Parathyroid adenoma (tissue), 2 donors: ENCODE measurements around the gene CHL1.

Experiments
- H2AFZ ChIP-seq: fragments of 300-600 bp; sonication (generic); one replicate; pipeline ENCODE4 v1.7.0; 2017; ENCODE audit warnings: antibody characterized with exemption, mild to moderate bottlenecking
- H3K27ac ChIP-seq: fragments of 300-600 bp; sonication (generic); one replicate; pipeline ENCODE4 v1.7.0; 2017
- H3K27me3 ChIP-seq: fragments of 300-600 bp; sonication (generic); one replicate; pipeline ENCODE4 v1.7.0; 2017; ENCODE audit warnings: low read length; ENCODE audit not compliant: control insufficient read depth, insufficient read depth
- H3K36me3 ChIP-seq: fragments of 300-600 bp; sonication (generic); one replicate; pipeline ENCODE4 v1.7.0; 2017; ENCODE audit warnings: low read length; ENCODE audit not compliant: control insufficient read depth, insufficient read depth
- H3K4me1 ChIP-seq: fragments of 300-600 bp; sonication (generic); one replicate; pipeline ENCODE4 v1.7.0; 2017; ENCODE audit warnings: control low read depth
- H3K4me2 ChIP-seq: fragments of 300-600 bp; sonication (generic); one replicate; pipeline ENCODE4 v1.7.0; 2017; ENCODE audit warnings: low read length
- H3K4me3 ChIP-seq: fragments of 300-600 bp; sonication (generic); one replicate; pipeline ENCODE4 v1.7.0; 2017; ENCODE audit warnings: low read depth, low read length
- H3K79me2 ChIP-seq: fragments of 300-600 bp; sonication (generic); one replicate; pipeline ENCODE4 v1.7.0; 2017; ENCODE audit warnings: control low read depth
- H3K9ac ChIP-seq: fragments of 300-600 bp; sonication (generic); one replicate; pipeline ENCODE4 v1.7.0; 2017; ENCODE audit warnings: mild to moderate bottlenecking
- H3K9me3 ChIP-seq: fragments of 300-600 bp; sonication (generic); one replicate; pipeline ENCODE4 v1.7.0; 2017; ENCODE audit warnings: low read length; ENCODE audit not compliant: control insufficient read depth
- TF ChIP-seq, protein P1 (sequence below): fragments of 300-600 bp; sonication (generic); IDR thresholded peaks from one replicate; pipeline ENCODE4 v1.7.0; 2017; ENCODE audit warnings: antibody characterized with exemption, mild to moderate bottlenecking
- donor health status: primary hyperparathyroidism.

Gene CHL1

GRCh38 chr3:260898-261297, 64.3 kb downstream of the CHL1 start:
- no peak overlapping the region for H3K4me2 ChIP-seq
- no peaks in the 10 kb centered on the region for H3K9me3 ChIP-seq
- H2AFZ ChIP-seq, result no peak overlapping the region
- no peaks in the 10 kb centered on the region for H3K4me1 ChIP-seq
- no peaks in the 10 kb centered on the region for H3K79me2 ChIP-seq
- TF ChIP-seq, protein P1, sequence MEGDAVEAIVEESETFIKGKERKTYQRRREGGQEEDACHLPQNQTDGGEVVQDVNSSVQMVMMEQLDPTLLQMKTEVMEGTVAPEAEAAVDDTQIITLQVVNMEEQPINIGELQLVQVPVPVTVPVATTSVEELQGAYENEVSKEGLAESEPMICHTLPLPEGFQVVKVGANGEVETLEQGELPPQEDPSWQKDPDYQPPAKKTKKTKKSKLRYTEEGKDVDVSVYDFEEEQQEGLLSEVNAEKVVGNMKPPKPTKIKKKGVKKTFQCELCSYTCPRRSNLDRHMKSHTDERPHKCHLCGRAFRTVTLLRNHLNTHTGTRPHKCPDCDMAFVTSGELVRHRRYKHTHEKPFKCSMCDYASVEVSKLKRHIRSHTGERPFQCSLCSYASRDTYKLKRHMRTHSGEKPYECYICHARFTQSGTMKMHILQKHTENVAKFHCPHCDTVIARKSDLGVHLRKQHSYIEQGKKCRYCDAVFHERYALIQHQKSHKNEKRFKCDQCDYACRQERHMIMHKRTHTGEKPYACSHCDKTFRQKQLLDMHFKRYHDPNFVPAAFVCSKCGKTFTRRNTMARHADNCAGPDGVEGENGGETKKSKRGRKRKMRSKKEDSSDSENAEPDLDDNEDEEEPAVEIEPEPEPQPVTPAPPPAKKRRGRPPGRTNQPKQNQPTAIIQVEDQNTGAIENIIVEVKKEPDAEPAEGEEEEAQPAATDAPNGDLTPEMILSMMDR, result no peak
- no peaks in the 10 kb centered on the region for H3K36me3 ChIP-seq
- H3K27ac ChIP-seq, result no peak overlapping the region
- no peak overlapping the region for H3K9ac ChIP-seq
- no peaks in the 10 kb centered on the region for H3K27me3 ChIP-seq
- H3K4me3 ChIP-seq, result no peak overlapping the region

DNA sequence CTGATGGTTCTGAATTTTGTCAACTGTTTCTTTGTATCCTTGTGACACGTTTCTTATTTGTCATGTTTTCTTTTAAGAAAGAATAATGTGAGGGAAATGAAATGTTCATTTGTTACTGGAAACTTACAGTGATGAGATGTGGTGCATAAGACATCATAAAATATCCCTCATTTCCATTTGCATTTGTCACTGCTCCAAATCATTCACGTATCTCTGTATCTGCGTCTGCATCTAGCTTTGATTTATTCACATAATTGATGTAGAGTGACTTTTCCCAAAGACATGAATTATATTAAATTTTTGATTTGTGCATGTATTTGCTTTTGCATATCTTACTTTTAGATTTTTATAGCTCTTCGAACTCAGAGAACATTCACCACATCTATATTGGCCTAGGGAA, 66.8 kb downstream of the CHL1 start:
- H3K9ac ChIP-seq, result no peak overlapping the region
- H3K27me3 ChIP-seq, result no peaks in the 10 kb centered on the region
- H2AFZ ChIP-seq, result no peak overlapping the region
- no peaks in the 10 kb centered on the region for H3K79me2 ChIP-seq
- H3K4me2 ChIP-seq, result no peak overlapping the region
- no peaks in the 10 kb centered on the region for H3K36me3 ChIP-seq
- TF ChIP-seq, protein P1, result no peak
- no peaks in the 10 kb centered on the region for H3K4me1 ChIP-seq
- H3K4me3 ChIP-seq, result no peak overlapping the region
- no peaks in the 10 kb centered on the region for H3K9me3 ChIP-seq
- no peak overlapping the region for H3K27ac ChIP-seq

DNA sequence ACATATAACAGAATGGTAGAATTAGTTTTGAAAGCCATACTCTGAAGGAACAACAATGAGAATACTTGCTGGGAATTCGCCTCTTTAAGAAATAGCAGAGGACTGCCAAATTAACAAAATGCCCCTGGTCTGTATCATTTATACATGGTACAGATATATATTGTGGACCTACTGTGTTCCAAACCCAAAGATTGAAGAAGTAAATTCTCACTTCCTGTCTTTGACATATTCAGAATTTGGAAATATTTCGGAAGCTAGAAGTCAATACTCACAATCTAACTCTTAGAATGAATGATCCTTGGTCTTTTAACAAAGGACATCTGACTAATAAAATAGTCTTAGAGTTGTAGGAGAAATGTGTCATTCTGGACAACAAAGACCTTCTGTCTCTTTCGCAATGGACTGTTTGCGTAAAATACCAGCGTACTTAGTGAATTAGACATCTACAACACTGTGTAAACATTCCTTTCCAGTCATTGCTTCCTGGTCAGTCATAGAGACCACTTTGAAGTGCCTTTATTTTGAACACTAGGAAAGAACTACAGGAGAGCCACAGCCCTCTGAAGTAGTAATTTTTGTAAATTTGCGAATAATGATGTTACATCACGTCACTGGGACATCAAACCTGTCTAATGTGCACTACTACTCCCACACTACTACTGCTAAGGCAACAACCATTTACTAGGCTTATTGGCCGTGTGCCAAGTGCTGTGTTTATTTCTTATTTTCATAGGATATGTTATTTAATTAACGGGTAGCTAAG, 68.0 kb downstream of the CHL1 start:
- no peak overlapping the region for H3K4me2 ChIP-seq
- H3K9me3 ChIP-seq, result no peaks in the 10 kb centered on the region
- H3K4me1 ChIP-seq, result no peaks in the 10 kb centered on the region
- no peaks in the 10 kb centered on the region for H3K36me3 ChIP-seq
- no peak overlapping the region for H3K9ac ChIP-seq
- no peaks in the 10 kb centered on the region for H3K27me3 ChIP-seq
- H3K79me2 ChIP-seq, result no peaks in the 10 kb centered on the region
- H2AFZ ChIP-seq, result no peak overlapping the region
- H3K27ac ChIP-seq, result no peak overlapping the region
- H3K4me3 ChIP-seq, result no peak overlapping the region
- TF ChIP-seq, protein P1, result no peak

- Histone ChIP-seq H2AFZ (no peak overlapping the region), H3K27me3 (no peaks in the 10 kb centered on the region), H3K27ac (no peak overlapping the region), H3K36me3 (no peaks in the 10 kb centered on the region), H3K9me3 (no peaks in the 10 kb centered on the region), H3K4me3 (no peak overlapping the region), H3K4me1 (no peaks in the 10 kb centered on the region), H3K4me2 (no peak overlapping the region), H3K79me2 (no peaks in the 10 kb centered on the region), H3K9ac (no peak overlapping the region)
- TF ChIP-seq, protein P1, result no peak
These were observed 70.5 kb downstream of the CHL1 start for GRCh38 chr3:267101-267500.

DNA sequence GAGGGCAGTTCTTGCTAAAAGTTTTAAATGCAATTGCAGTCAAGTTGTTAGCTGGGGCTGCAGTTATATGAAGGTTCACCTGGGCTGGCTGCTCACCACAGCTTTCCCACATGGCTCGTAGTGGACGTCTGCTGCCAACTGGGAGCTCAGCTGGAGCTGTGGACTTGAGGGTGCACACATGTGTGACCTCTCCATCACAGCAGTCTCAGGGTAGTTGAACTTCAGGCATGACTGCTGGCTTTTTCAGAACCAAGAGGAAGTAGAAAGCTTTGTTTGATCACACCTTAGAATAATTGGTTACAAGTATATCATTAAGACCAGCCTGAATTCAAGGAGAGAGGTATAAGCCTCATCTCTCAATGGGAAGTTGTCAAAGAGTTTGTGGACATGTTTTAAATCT, 74.1 kb downstream of the CHL1 start:
- no peak overlapping the region for H3K27ac ChIP-seq

More for the DNA sequence above, 74.1 kb downstream of the CHL1 start:
- no peaks in the 10 kb centered on the region for H3K9me3 ChIP-seq
- no peak overlapping the region for H2AFZ ChIP-seq
- no peak overlapping the region for H3K4me2 ChIP-seq
- no peaks in the 10 kb centered on the region for H3K4me1 ChIP-seq
- H3K27me3 ChIP-seq, result no peaks in the 10 kb centered on the region
- TF ChIP-seq, protein P1, result no peak
- H3K4me3 ChIP-seq, result no peak overlapping the region
- no peaks in the 10 kb centered on the region for H3K79me2 ChIP-seq
- H3K9ac ChIP-seq, result no peak overlapping the region
- no peaks in the 10 kb centered on the region for H3K36me3 ChIP-seq
